GM11168 (cell line): ENCODE measurements around the gene CASP9.

ENCODE experiments used
- in situ Hi-C: fragments of 300-500 bp; cut with MboI; formaldehyde crosslinking; loops from one replicate; pipeline ENCODE4 v1.12.0; 2022; ENCODE audit warnings: low sequenced_read_pairs; ENCODE audit not compliant: unreplicated experiment

Gene CASP9

GRCh38 chr1:15524021-15524282, at the start of gene CASP9:
Gene CASP9 (minus strand): TSS chr1:15524215. CDS start chr1:15524200, 15 bp downstream.
- in situ Hi-C loops, result no loop called here

GRCh38 chr1:15573477-15573876, 49.5 kb upstream of the CASP9 start:
- in situ Hi-C loops, result no loop called here

- in situ Hi-C loops, result no loop called here
Measured at GRCh38 chr1:15571266-15571665, 47.3 kb upstream of the CASP9 start.

GRCh38 chr1:15570861-15571260, 46.8 kb upstream of the CASP9 start:
- in situ Hi-C loops, result no loop called here

GRCh38 chr1:15568387-15569073, 44.5 kb upstream of the CASP9 start:
- in situ Hi-C loops, result no loop called here

- in situ Hi-C loops, result no loop called here
Measured at GRCh38 chr1:15559189-15559810, 35.3 kb upstream of the CASP9 start.

GRCh38 chr1:15558516-15558915, 34.5 kb upstream of the CASP9 start:
- in situ Hi-C loops, result no loop called here

- in situ Hi-C loops, result no loop called here
Measured at GRCh38 chr1:15557594-15557993, 33.6 kb upstream of the CASP9 start.

GRCh38 chr1:15557008-15557407, 33.0 kb upstream of the CASP9 start:
- in situ Hi-C loops, result no loop called here

GRCh38 chr1:15550573-15550972, 26.6 kb upstream of the CASP9 start:
- in situ Hi-C loops, result no loop called here

- in situ Hi-C loops, result no loop called here
Measured at GRCh38 chr1:15546641-15547040, 22.6 kb upstream of the CASP9 start.

- in situ Hi-C loops, result no loop called here
Measured at GRCh38 chr1:15543589-15544568, 19.9 kb upstream of the CASP9 start.

GRCh38 chr1:15543251-15543588, 19.2 kb upstream of the CASP9 start:
- in situ Hi-C loops, result no loop called here

GRCh38 chr1:15542388-15543250, 18.6 kb upstream of the CASP9 start:
- in situ Hi-C loops, result no loop called here

GRCh38 chr1:15541231-15541792, 17.3 kb upstream of the CASP9 start:
- in situ Hi-C loops, result no loop called here

GRCh38 chr1:15540186-15540585, 16.2 kb upstream of the CASP9 start:
- in situ Hi-C loops, result no loop called here

- in situ Hi-C loops, result no loop called here
Measured at GRCh38 chr1:15538771-15539170, 14.8 kb upstream of the CASP9 start.

- in situ Hi-C loops, result no loop called here
Measured at GRCh38 chr1:15531682-15532081, 7.7 kb upstream of the CASP9 start.

- in situ Hi-C loops, result no loop called here
Measured at GRCh38 chr1:15531003-15531402, 7.0 kb upstream of the CASP9 start.
